GM21576 (cell line): ENCODE measurements around the gene TPST1.

Source experiments
- ATAC-seq: cut with Tn5 transposase; IDR thresholded peaks from one replicate; pipeline ENCODE4 v1.9.1; 2021; ENCODE audit warnings: mild to moderate bottlenecking, moderate library complexity; ENCODE audit not compliant: unreplicated experiment

TPST1 gene

DNA sequence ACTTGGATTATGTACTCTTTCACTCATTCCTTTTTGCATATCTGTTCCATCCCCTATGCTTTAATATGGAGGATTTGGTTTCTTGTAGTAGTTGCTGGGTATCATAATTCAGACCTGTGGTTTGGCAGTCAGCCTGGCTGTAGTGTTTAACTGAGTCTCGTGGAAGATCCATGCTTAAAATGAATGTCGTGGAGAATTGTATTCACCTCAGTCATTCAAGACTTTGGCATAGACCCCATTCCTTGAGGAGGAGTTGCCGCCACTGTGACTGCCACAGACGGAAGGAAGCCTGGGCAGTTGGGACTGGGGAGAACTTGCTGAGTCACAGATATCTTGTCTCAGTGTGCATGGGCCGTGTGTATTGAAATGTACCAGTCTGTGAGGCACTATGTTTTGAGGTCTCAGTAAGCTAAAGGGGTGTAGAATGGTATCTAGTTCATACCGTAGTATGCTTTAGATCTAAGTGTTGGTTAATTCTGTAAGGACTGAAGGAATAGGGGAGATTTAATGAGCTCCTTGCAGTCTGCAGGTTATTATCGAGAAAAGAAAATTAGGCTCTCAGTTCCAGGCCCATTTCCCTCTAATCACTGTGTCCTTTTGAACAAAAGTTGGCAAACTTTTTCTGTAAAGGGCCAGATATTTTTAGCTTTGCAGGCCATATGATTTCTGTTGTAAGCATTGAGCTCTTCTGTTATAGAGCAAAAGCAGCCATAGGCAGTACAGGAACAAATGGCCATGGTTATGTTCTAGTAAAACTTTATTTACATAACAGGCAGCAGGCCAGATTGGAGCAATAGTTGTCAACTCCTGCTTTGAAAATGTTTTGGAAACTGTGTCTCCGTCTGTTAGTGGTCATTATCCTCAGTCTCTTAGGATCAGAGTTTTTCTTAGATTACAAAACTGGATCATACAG is 76.8 kb downstream of the TPST1 start:
- ATAC-seq = no peak

GRCh38 chr7:66282591-66282935 is 77.4 kb downstream of the TPST1 start:
- ATAC-seq = no peak

DNA sequence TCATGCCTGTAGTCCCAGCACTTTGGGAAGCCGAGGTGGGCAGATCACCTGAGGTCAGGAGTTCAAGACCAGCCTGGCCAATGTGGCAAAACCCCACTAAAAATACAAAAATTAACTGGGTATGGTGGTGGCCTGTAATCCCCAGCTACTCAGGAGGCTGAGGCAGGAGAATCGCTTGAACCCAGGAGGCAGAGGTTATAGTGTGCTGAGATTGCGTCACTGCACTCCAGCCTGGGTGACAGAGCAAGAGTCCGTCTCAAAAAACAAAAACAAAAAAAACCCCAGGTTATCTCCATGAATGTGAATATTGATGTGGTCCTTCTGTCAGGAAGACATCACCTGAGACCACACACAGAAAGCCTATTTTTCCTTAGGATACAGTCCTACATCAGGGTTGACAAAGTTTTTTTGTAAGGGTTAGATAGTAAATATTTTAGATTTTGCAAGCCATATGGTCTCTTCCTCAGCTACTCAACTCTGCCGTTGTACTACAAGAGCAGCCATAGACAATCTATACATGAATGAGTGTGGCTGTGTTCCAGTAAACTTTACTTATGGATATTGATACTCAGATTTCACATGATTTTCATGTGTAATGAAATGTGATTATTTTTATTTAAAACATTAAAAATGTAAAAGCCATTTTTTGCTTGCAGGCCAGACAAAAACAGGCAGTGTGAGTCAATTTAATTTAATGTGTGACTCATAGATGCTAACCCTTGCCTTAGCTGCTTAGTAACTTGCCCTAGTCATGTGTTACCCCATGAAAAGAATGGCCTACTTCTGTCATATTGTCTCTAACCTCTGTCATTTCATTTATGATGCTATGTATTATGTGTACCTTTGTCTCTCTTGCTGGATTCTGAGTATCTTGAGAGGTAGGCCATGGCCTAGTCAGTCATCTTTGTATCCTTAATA is 78.1 kb downstream of the TPST1 start:
- ATAC-seq = no peak

- no peak for ATAC-seq
Measured at GRCh38 chr7:66296001-66296521, 90.9 kb downstream of the TPST1 start.

- ATAC-seq = no peak
Measured at GRCh38 chr7:66296557-66296956, 91.4 kb downstream of the TPST1 start.

GRCh38 chr7:66297579-66297978 is 92.4 kb downstream of the TPST1 start:
- no peak for ATAC-seq

- no peak for ATAC-seq
Measured at GRCh38 chr7:66301249-66301648, 96.1 kb downstream of the TPST1 start.

GRCh38 chr7:66301737-66302136 is 96.6 kb downstream of the TPST1 start:
- no peak for ATAC-seq

- no peak for ATAC-seq
Measured at GRCh38 chr7:66303454-66304155, 98.5 kb downstream of the TPST1 start.

DNA sequence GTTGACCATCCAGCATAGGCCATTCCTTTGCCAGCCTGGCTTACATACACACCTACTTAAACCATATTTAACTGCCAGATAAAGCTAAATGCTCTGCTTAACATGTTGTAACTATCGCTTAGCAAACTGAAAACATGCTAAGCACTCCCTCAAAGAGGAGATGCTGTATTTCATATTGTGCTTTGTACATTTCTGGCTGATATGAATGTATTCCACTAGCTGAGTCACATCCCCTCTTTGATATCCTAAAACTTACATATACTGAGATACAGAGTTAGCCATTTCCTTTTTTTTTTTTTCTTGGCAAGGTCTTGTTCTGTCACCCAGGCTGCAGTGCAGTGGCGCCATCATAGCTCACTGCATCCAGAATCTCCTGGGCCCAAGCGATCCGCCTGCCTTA is 99.4 kb downstream of the TPST1 start:
- ATAC-seq = no peak

DNA sequence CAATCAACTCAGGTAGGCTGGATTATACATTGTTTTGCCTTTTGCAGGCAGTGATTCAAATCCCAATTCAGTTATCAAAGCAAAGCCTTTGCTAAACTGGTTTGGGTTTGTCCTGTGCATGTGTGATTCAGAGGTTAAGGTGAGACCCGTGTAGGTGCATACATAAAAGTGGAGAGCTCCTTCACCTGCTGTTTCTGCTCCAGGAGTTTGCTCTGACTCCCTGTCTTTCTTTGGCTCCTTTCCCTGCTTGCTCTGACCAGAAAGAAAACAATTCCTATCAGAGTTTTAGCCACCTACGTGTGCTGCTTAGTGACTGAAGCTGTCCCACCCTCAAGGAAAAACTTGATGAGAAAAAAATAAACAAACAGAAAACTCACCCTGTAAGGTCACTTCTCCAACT is 101.1 kb downstream of the TPST1 start:
- ATAC-seq = no peak

GRCh38 chr7:66307591-66308215 is 102.6 kb downstream of the TPST1 start:
- no peak for ATAC-seq

GRCh38 chr7:66308411-66308810 is 103.3 kb downstream of the TPST1 start:
- no peak for ATAC-seq

- no peak for ATAC-seq
Measured at GRCh38 chr7:66310620-66311019, 105.5 kb downstream of the TPST1 start.

DNA sequence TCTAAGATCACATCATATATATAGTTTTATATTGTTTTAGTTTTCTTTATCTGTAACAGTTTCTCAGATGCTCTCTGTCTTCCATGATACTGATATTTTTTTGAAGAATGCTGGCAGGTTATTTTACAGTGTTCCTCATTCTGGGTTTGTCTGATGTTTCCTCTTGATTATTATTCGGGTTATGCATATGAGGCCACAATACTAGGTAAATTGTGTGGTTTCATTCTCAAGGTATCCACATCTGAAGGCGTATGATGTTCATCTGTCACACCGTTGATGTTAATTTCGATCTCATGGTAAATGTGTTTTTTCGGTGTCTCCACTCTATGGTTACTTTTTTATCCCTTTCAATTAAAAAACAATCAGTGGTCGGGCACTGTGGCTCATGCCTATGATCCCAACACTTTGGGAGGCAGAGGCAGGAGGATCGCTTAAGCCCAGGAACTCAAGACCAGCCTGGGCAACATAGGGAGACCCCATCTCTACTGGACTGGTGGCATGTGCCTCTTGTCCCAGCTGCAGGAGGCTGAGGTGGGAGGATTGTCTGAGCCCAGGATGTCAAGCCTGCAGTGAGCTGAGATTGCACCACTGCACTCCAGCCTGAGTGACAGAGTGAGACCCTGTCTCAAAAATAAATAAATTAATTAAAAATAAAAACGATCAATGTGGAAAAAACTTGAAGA is 108.9 kb downstream of the TPST1 start:
- ATAC-seq = no peak

DNA sequence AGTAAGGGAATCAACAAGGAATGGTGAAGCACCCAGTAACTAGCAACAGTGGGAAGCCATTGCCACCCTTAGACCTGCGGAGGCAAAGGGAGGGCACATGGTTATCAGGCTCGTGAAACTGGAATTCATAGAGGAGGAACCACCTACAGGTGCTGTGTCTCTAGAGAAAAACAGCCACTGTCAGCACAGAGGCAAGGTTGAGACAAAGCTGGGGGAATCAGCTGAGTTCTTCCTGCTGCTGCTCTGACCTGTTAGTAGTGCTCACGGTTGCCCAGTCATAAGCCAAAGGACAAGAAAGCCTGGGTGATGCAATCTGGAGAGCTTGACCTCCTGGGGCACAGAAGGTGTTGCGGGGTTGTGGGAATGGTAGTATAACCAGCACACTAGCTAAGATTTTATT is 110.1 kb downstream of the TPST1 start:
- no peak for ATAC-seq

DNA sequence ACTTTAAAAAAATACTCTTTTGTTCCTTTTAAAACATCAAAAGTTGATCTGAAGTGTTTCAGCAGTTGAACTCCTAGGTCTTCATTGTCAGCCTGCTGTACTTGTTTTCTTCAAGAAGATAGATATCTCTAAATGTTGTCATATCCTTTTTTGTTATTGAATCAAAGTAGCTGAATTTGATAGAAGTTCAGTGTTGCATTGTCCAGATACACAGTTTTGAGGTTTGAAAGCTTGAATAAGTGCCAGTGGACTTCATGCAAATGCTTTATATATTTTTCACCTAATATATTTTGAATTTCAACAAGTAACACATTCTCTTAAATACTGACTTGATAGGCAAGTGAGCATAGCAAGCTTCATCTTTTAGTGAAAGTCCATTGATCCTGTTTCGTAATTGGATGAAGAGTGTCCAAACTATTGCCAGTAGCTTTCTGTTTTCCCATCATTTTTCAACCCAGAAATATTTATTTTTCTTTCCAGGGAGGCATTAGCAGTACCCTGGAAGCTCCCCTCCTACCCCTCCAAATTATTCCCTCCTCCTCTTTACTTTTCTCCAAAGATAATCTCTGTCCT is 114.4 kb downstream of the TPST1 start:
- no peak for ATAC-seq

DNA sequence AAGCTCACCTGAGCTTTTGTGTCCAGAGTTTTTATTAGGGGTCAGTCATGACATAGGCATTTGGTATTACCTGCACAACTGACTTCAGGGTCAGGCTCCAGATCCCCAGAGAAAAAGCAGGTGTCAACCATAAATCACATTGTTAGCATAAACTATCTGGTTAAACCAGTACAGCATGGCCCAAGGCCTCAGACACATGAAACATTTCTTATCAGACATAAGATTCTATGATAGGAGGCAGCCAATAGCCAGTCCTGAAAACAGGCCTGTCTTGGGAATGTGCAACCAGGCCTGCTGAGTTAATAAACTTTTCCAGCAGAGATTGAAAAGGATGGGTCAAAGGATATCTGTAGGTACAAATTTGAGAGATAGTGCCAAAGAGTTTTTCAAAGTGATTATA is 116.1 kb downstream of the TPST1 start:
- ATAC-seq = no peak

GRCh38 chr7:66323114-66323796 is 118.1 kb downstream of the TPST1 start:
- no peak for ATAC-seq
